ENCODE measurements around the gene MRPS30.
"Not testable (repeated sequence)": the region's sequence is repeated elsewhere in the genome, so short reads cannot be mapped to it uniquely, and the experiment has no call there.

The MRPS30 gene

DNA sequence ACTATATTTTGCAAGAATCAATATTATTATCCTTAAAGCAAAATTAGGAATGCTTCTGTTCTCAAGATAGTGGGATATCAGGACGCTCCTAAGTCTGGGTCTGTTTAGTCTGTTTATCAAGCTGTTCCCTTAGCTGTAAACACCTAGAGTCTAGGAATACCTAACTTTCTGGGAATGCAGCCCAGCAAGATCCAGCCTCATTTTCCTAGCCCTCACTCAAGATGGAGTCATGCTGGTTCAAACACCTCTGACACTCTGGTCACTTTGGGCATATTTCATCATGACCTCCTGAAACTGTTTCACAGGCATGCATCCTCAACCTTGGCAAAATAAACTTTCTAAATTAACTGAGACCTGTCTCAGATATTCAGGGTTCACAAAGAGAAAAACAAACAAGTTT, 14.4 kb upstream of the MRPS30 start:
- Histone ChIP-seq H3K9ac (ENCODE audit: low read length) (no peak overlapping the region), H3K27me3 (ENCODE audit: control insufficient read depth, insufficient read depth, low read length) (no peaks in the 10 kb centered on the region), H3K4me1 (ENCODE audit: control insufficient read depth, insufficient read depth, low read length) (no peaks in the 10 kb centered on the region), H3K9me3 (ENCODE audit: control insufficient read depth, low read length) (no peaks in the 10 kb centered on the region), H3K4me3 (ENCODE audit: low read length) (no peak overlapping the region), H3K36me3 (ENCODE audit: control insufficient read depth, insufficient read depth, low read length) (no peaks in the 10 kb centered on the region)

DNA sequence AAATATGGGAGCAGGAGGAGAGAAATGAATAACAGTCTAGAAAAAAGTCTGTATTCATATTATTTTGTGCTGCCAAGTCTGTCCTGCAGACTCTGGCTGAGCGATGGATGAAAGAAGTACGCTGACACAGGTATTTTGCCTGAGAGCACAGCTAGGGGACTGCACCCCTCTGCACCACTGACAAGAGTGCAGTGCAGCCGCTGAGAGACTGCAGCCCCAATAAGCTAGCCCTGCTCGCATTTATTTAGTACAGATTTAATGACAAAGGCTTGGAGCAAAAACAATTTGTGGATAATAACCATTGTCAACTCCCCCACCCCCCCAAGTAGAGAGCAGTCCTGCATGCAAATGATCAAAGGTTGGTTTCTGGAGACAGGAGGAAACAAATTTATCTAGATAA, 13.3 kb upstream of the MRPS30 start:
- Histone ChIP-seq H3K9ac (ENCODE audit: low read length) (no peak overlapping the region), H3K36me3 (ENCODE audit: control insufficient read depth, insufficient read depth, low read length) (no peaks in the 10 kb centered on the region), H3K9me3 (ENCODE audit: control insufficient read depth, low read length) (no peaks in the 10 kb centered on the region), H3K4me3 (ENCODE audit: low read length) (no peak overlapping the region), H3K27me3 (ENCODE audit: control insufficient read depth, insufficient read depth, low read length) (no peaks in the 10 kb centered on the region), H3K4me1 (ENCODE audit: control insufficient read depth, insufficient read depth, low read length) (no peaks in the 10 kb centered on the region)

DNA sequence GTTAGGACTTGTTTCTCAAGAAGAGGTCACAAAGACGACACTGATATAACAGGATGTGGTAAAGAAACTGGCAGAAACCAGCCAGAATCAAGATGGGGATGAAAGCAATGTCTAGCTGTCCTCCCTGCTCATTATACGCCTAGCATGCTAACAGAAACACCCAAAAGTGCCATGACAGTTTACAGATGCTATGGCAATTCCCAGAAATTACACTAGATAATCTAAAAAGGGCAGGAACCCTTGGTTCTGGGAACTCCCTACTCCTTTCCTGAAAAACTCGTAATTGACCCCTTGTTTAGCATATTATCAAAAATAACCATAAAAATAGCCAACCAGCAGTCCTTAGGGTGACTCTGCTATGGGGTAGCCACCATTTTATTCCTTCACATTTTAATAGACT, 10.9 kb upstream of the MRPS30 start:
- Histone ChIP-seq H3K4me1 (ENCODE audit: control insufficient read depth, insufficient read depth, low read length) (no peaks in the 10 kb centered on the region), H3K9ac (ENCODE audit: low read length) (no peak overlapping the region), H3K4me3 (ENCODE audit: low read length) (no peak overlapping the region), H3K36me3 (ENCODE audit: control insufficient read depth, insufficient read depth, low read length) (no peaks in the 10 kb centered on the region), H3K9me3 (ENCODE audit: control insufficient read depth, low read length) (no peaks in the 10 kb centered on the region), H3K27me3 (ENCODE audit: control insufficient read depth, insufficient read depth, low read length) (no peaks in the 10 kb centered on the region)

DNA sequence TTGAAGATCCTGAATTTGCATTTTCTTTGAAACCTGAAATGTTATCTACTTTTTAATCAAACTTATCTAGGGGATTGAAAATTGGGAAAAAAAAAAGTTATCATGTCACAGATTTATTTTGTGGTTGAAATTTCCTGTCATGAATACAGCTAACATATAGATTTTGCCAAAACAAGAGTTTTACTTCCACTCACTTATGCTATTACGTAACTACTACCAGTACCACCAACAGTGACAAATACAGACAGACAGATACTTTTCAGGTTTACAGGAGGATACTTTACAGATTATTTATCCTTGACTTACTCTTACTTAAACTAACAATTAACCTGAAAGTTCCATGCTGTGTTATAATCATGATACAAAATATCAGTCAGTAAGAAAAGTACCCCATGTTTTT, 6.8 kb upstream of the MRPS30 start:
- H3K36me3 ChIP-seq (ENCODE audit: control insufficient read depth, insufficient read depth, low read length), result no peaks in the 10 kb centered on the region
- H3K4me3 ChIP-seq (ENCODE audit: low read length), result no peak overlapping the region
- H3K4me1 ChIP-seq (ENCODE audit: control insufficient read depth, insufficient read depth, low read length), result peaks cover 3% of the 10 kb centered on the region
- no peaks in the 10 kb centered on the region for H3K9me3 ChIP-seq (ENCODE audit: control insufficient read depth, low read length)
- no peaks in the 10 kb centered on the region for H3K27me3 ChIP-seq (ENCODE audit: control insufficient read depth, insufficient read depth, low read length)
- no peak overlapping the region for H3K9ac ChIP-seq (ENCODE audit: low read length)

DNA sequence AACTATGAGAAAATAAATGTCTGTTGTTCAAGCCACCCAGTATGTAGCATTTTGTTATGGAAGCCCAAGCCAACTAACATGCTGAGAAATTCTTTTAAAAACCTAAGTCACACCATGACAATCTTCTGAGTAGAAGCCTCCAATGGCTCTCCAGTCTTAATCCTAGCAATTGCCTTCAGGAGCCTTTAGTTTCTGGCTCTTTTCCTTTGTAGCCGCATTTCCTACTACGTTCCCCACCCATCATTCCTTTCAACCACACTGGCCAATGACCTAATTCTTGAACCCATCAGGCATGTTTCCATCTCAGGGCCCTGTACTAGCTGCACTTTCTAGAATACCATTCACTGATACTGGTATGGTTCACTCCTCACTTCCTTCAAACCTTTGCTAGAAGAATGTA, 2.1 kb upstream of the MRPS30 start:
- H3K4me1 ChIP-seq (ENCODE audit: control insufficient read depth, insufficient read depth, low read length), result peaks cover 3% of the 10 kb centered on the region
- H3K9ac ChIP-seq (ENCODE audit: low read length), result no peak overlapping the region
- H3K9me3 ChIP-seq (ENCODE audit: control insufficient read depth, low read length), result no peaks in the 10 kb centered on the region
- H3K4me3 ChIP-seq (ENCODE audit: low read length), result no peak overlapping the region
- H3K27me3 ChIP-seq (ENCODE audit: control insufficient read depth, insufficient read depth, low read length), result no peaks in the 10 kb centered on the region
- no peaks in the 10 kb centered on the region for H3K36me3 ChIP-seq (ENCODE audit: control insufficient read depth, insufficient read depth, low read length)

DNA sequence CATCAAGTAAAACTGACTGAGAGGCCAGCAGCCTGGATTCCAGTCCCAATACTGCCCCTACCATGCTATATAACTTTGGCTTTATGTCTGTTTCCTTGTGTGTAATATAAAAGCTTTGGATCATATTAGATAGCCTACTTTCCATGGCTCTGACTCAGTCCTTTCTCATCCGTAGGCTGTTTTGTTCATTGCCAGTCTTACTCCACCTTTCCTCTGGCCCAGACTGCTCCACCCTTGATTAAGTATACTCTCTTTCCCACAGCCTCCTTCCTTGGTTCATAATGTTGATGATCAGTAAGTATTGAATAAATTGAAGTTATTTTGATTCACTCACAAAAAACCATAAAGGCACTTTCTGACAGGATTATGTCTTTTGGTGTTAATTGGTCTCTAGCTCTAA, 1.5 kb upstream of the MRPS30 start:
- H3K4me1 ChIP-seq (ENCODE audit: control insufficient read depth, insufficient read depth, low read length), result peaks cover 3% of the 10 kb centered on the region
- H3K9ac ChIP-seq (ENCODE audit: low read length), result no peak overlapping the region
- no peaks in the 10 kb centered on the region for H3K36me3 ChIP-seq (ENCODE audit: control insufficient read depth, insufficient read depth, low read length)
- H3K4me3 ChIP-seq (ENCODE audit: low read length), result no peak overlapping the region
- no peaks in the 10 kb centered on the region for H3K27me3 ChIP-seq (ENCODE audit: control insufficient read depth, insufficient read depth, low read length)
- no peaks in the 10 kb centered on the region for H3K9me3 ChIP-seq (ENCODE audit: control insufficient read depth, low read length)

DNA sequence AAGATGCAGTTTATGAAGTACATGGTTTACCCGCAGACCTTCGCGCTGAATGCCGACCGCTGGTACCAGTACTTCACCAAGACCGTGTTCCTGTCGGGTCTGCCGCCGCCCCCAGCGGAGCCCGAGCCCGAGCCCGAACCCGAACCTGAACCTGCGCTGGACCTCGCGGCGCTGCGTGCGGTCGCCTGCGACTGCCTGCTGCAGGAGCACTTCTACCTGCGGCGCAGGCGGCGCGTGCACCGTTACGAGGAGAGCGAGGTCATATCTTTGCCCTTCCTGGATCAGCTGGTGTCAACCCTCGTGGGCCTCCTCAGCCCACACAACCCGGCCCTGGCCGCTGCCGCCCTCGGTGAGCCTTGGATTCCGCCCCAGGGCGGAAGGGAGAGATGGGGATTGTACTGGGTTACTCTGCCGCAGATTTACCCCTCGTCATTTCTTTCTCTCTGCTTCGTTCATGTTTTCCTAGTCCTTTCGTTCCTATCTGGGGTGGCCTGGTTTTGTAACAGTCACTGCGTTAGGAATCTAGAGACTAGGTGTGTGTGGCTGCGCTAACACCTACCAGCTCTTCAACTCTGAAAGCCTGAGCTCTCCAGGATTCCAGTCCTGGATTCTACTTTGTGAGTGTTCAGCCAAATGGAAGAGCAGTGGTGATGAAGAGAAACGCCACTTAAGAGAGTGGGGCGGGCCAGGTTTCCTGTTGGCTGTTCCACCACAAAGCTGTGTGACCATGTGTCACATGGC, 638 bp downstream of the MRPS30 start:
- Histone ChIP-seq H3K9ac (ENCODE audit: low read length) (peak overlapping the region; percentile 91), H3K4me3 (ENCODE audit: low read length) (peak overlapping the region; percentile 75), H3K4me1 (ENCODE audit: control insufficient read depth, insufficient read depth, low read length) (peaks cover 3% of the 10 kb centered on the region), H3K36me3 (ENCODE audit: control insufficient read depth, insufficient read depth, low read length) (no peaks in the 10 kb centered on the region), H3K27me3 (ENCODE audit: control insufficient read depth, insufficient read depth, low read length) (no peaks in the 10 kb centered on the region), H3K9me3 (ENCODE audit: control insufficient read depth, low read length) (no peaks in the 10 kb centered on the region)

DNA sequence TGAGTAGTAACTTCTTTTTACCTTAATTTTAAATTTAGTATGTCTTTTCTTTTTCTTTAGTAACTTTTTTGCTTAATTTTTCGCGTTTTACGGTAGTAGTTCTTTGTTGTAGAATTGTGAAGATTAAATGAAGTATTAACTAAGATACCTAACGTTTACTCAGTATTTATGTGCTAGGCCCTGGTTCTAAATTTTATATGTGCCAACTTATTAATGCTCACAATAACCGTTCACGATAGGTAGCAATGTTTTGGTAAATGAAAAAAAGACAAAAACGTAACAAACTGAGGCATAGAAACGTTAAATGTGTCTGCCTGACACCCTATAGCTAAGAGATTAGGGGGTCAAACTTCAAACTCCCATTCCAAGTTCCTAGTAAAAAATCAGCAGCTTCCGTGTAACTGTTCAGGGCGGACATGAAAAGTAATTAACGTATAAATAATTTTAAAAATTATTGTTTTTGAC, 1.2 kb downstream of the MRPS30 start:
- H3K9me3 ChIP-seq (ENCODE audit: control insufficient read depth, low read length), result no peaks in the 10 kb centered on the region
- peak overlapping the region; percentile 91 for H3K9ac ChIP-seq (ENCODE audit: low read length)
- no peaks in the 10 kb centered on the region for H3K36me3 ChIP-seq (ENCODE audit: control insufficient read depth, insufficient read depth, low read length)
- H3K4me1 ChIP-seq (ENCODE audit: control insufficient read depth, insufficient read depth, low read length), result peaks cover 3% of the 10 kb centered on the region
- H3K4me3 ChIP-seq (ENCODE audit: low read length), result peak overlapping the region; percentile 75
- no peaks in the 10 kb centered on the region for H3K27me3 ChIP-seq (ENCODE audit: control insufficient read depth, insufficient read depth, low read length)

DNA sequence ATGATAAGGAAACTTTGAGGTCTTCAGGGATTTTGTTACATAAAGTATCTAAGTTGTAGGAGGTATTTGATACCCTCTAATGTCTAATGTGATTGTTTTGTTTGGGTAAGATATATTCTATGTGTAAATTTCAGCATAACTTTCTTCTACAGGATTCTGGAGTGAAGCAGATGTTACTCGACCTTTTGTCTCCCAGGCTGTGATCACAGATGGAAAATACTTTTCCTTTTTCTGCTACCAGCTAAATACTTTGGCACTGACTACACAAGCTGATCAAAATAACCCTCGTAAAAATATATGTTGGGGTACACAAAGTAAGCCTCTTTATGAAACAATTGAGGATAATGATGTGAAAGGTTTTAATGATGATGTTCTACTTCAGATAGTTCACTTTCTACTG, 6.0 kb downstream of the MRPS30 start:
- Histone ChIP-seq H3K36me3 (ENCODE audit: control insufficient read depth, insufficient read depth, low read length) (no peaks in the 10 kb centered on the region), H3K9ac (ENCODE audit: low read length) (no peak overlapping the region), H3K27me3 (ENCODE audit: control insufficient read depth, insufficient read depth, low read length) (no peaks in the 10 kb centered on the region), H3K9me3 (ENCODE audit: control insufficient read depth, low read length) (no peaks in the 10 kb centered on the region), H3K4me3 (ENCODE audit: low read length) (no peak overlapping the region), H3K4me1 (ENCODE audit: control insufficient read depth, insufficient read depth, low read length) (no peaks in the 10 kb centered on the region)

DNA sequence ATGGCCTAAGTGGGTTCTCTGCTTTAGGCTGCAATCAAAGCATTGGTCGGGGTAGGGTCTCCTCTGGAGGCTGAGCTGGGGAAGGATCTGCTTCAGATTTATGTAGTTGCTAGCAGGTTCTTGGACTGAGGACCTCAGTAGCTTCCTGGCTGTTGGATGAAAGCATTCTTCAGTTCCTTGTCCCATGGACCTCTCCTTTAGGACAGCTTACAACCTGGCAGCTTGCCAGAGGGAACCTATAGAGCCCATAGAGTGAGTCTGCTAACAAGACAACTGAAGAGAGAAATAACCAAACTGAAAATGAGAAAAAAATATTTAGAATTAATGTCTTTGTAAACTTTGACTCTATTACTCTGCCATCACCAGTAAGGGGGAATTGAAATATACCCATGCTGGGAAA, 12.4 kb downstream of the MRPS30 start:
- Histone ChIP-seq H3K9ac (ENCODE audit: low read length) (no peak overlapping the region), H3K27me3 (ENCODE audit: control insufficient read depth, insufficient read depth, low read length) (no peaks in the 10 kb centered on the region), H3K9me3 (ENCODE audit: control insufficient read depth, low read length) (no peaks in the 10 kb centered on the region), H3K36me3 (ENCODE audit: control insufficient read depth, insufficient read depth, low read length) (no peaks in the 10 kb centered on the region), H3K4me3 (ENCODE audit: low read length) (no peak overlapping the region), H3K4me1 (ENCODE audit: control insufficient read depth, insufficient read depth, low read length) (no peaks in the 10 kb centered on the region)

DNA sequence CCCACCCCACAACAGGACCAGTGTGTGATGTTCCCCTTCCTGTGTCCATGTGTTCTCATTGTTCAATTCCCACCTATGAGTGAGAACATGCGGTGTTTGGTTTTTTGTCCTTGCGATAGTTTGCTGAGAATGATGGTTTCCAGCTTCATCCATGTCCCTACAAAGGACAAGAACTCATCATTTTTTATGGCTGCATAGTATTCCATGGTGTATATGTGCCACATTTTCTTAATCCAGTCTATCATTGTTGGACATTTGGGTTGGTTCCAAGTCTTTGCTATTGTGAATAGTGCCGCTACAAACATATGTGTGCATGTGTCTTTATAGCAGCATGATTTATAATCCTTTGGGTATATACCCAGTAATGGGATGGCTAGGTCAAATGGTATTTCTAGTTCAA, 15.9 kb downstream of the MRPS30 start:
- H3K9ac ChIP-seq (ENCODE audit: low read length); H3K4me1 ChIP-seq (ENCODE audit: control insufficient read depth, insufficient read depth, low read length); H3K4me3 ChIP-seq (ENCODE audit: low read length); H3K36me3 ChIP-seq (ENCODE audit: control insufficient read depth, insufficient read depth, low read length); H3K9me3 ChIP-seq (ENCODE audit: control insufficient read depth, low read length); H3K27me3 ChIP-seq (ENCODE audit: control insufficient read depth, insufficient read depth, low read length): not testable (repeated sequence)

DNA sequence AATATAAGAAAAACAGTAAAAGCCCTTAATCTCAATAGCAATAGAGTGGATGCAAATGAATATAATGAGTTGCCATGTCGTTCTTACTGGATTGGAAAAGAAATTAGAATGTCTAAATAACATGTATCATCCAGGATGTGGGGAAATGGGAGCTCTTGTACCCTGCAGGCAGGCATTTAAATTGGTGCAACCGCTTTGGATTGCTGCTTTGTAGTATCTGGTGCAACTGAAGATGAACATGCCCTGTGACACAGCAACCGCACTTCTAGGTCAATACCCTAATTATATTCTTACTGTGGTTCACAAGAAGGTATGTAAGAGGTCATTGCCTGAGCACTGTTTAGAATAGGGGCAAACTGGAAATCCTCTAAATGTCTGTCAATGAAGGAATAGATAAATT, 18.9 kb downstream of the MRPS30 start:
- H3K27me3 ChIP-seq (ENCODE audit: control insufficient read depth, insufficient read depth, low read length), result no peaks in the 10 kb centered on the region
- no peaks in the 10 kb centered on the region for H3K36me3 ChIP-seq (ENCODE audit: control insufficient read depth, insufficient read depth, low read length)
- H3K9ac ChIP-seq (ENCODE audit: low read length), result no peak overlapping the region
- no peaks in the 10 kb centered on the region for H3K4me1 ChIP-seq (ENCODE audit: control insufficient read depth, insufficient read depth, low read length)
- H3K9me3 ChIP-seq (ENCODE audit: control insufficient read depth, low read length), result no peaks in the 10 kb centered on the region
- H3K4me3 ChIP-seq (ENCODE audit: low read length), result no peak overlapping the region

DNA sequence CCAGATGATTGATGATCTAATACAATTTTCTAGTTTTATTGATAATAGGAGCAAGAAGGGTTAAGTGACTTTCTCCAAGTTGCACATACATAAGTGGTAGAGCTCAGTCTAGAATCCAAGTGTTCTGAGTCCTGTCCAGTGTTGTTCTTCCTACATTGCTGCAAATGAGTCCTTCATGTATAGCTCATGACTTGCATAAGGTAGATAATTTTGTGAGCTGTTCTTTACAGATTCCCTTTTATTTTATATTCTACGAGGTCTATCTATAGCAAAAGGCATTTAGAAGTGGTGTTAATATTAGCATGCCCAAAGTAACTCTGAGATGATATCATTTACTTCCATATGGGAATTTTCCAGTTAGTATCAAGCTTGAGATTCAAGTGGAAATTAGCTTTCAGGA, 20.0 kb downstream of the MRPS30 start:
- no peaks in the 10 kb centered on the region for H3K4me1 ChIP-seq (ENCODE audit: control insufficient read depth, insufficient read depth, low read length)
- H3K9me3 ChIP-seq (ENCODE audit: control insufficient read depth, low read length), result no peaks in the 10 kb centered on the region
- H3K27me3 ChIP-seq (ENCODE audit: control insufficient read depth, insufficient read depth, low read length), result no peaks in the 10 kb centered on the region
- H3K9ac ChIP-seq (ENCODE audit: low read length), result no peak overlapping the region
- no peak overlapping the region for H3K4me3 ChIP-seq (ENCODE audit: low read length)
- H3K36me3 ChIP-seq (ENCODE audit: control insufficient read depth, insufficient read depth, low read length), result no peaks in the 10 kb centered on the region
